Erythroblast (primary cell): ENCODE results near the gene PLPP6.

Experiments used
- GATA1 ChIP-seq: IDR thresholded peaks from 2 replicates; pipeline ENCODE4 v1.6.1; 2011; ENCODE audit warnings: low read depth, mild to moderate bottlenecking, control low read depth, low read length, moderate library complexity
- POLR2A ChIP-seq: IDR thresholded peaks from 2 replicates; pipeline ENCODE4 v1.6.1; 2011; ENCODE audit warnings: mild to moderate bottlenecking, low read length

- TF ChIP-seq POLR2A (no peak), GATA1 (no peak)
Measured at GRCh38 chr9:4686112-4686511, 24.0 kb downstream of the PLPP6 start.
